Measurements from ENCODE around the gene TLR6. TPM values are rescaled to one million over a fixed set of nuclear protein-coding genes. Genes with fewer than 3 reads are reported as not detected.
A peak's percentile ranks its signal among the peaks of the same experiment; 100 is the strongest.

The TLR6 gene
- polyA plus RNA-seq, 1 of the 3 experiments (the other 2 are of a cell fraction), result 0.10 TPM

DNA sequence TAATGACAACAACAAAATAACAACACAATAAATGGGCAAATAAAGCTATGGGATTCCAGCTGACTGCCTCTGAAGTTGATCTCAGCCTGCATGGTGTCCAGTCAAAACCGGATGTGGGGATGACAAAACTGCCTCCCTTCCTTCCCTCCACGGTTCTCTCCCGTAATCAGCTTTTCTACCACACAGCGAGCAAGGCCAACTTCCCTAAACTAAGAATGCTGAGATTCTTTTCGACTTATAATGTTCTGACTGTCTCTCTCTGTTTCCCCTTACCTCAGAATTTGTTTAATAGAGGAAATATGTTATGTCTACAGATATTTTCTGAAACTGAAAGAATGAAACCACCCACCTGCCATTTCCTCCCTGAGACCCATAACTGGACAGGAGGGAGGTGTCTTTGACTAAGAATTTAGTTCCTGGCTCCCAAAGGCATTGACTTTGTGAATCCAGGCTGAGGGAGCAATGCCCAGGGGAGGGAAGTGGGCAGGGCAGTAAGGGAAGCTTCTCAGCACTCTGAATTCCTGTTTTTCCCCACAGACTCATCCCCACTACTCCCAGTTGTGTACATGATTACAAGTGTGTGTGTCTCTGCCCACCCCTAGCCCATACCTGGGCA is 51.0 kb downstream of the TLR6 start:
- Histone ChIP-seq H3K79me2 (ENCODE audit: insufficient read depth) (no peaks in the 10 kb centered on the region), H3K4me2 (no peak overlapping the region), H3K9me3 (no peaks in the 10 kb centered on the region), H3K27me3 (ENCODE audit: insufficient read depth) (no peaks in the 10 kb centered on the region), H3K4me1 (ENCODE audit: control insufficient read depth in 1 of 2, insufficient read depth in 2 of 2, low read depth in 1 of 2, low read length in 1 of 2) (no peaks in the 10 kb centered on the region; a peak in 1 of 4 replicates), H2AFZ (ENCODE audit: low read depth) (no peak overlapping the region), H3K4me3 (ENCODE audit: low read depth in 2 of 2, low read length in 1 of 2) (no peak overlapping the region), H3K9me2 (no peaks in the 10 kb centered on the region), H3K27ac (ENCODE audit: low read depth in 2 of 2, low read length in 1 of 2) (no peak overlapping the region), H3F3A (replicated peaks; ENCODE audit: insufficient read depth) (no peaks in the 10 kb centered on the region), H3K9ac (no peak overlapping the region), H4K20me1 (ENCODE audit: insufficient read depth) (no peaks in the 10 kb centered on the region), H3K36me3 (replicated peaks in 1 of 2; ENCODE audit: control insufficient read depth in 1 of 2, insufficient read depth in 2 of 2, low read length in 1 of 2) (no peaks in the 10 kb centered on the region)
- CTCF ChIA-PET, result interaction anchor here (0.7 to 4.7 kb wide), 9 partner anchors 8 to 1131 kb away, joined by 3 to 41 read pairs (median 4); partner anchors contain the start of gene TLR10
- WGBS (ENCODE audit: low lambda C conversion rate), result 65% methylated on average over 5 of the region's 5 CpGs
- TF ChIP-seq, protein P1, sequence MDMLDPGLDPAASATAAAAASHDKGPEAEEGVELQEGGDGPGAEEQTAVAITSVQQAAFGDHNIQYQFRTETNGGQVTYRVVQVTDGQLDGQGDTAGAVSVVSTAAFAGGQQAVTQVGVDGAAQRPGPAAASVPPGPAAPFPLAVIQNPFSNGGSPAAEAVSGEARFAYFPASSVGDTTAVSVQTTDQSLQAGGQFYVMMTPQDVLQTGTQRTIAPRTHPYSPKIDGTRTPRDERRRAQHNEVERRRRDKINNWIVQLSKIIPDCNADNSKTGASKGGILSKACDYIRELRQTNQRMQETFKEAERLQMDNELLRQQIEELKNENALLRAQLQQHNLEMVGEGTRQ (IDR thresholded peaks at IDR 0.05; ENCODE audit: borderline replicate concordance, low read depth, low read length), result no peak
- TF ChIP-seq POLR2AphosphoS5 (IDR thresholded peaks at IDR 0.05; ENCODE audit: low read depth, low read length), result no peak
- no peak for TF ChIP-seq FOXJ3 (CRISPR knock-in tag; IDR thresholded peaks at IDR 0.05)
- no peak for TF ChIP-seq FOXM1 (IDR thresholded peaks at IDR 0.05; ENCODE audit: low read depth)
- no peak for TF ChIP-seq RFX5 (IDR thresholded peaks at IDR 0.05; ENCODE audit: low read length)
- TF ChIP-seq, protein P2, sequence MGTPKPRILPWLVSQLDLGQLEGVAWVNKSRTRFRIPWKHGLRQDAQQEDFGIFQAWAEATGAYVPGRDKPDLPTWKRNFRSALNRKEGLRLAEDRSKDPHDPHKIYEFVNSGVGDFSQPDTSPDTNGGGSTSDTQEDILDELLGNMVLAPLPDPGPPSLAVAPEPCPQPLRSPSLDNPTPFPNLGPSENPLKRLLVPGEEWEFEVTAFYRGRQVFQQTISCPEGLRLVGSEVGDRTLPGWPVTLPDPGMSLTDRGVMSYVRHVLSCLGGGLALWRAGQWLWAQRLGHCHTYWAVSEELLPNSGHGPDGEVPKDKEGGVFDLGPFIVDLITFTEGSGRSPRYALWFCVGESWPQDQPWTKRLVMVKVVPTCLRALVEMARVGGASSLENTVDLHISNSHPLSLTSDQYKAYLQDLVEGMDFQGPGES (IDR thresholded peaks at IDR 0.05; ENCODE audit: low read depth, low read length), result no peak
- TF ChIP-seq NRF1 (IDR thresholded peaks at IDR 0.05; ENCODE audit: low read depth, low read length), result no peak
- no peak for TF ChIP-seq YY1 (IDR thresholded peaks at IDR 0.05; ENCODE audit: low read depth)
- no peak for TF ChIP-seq MXI1 (IDR thresholded peaks at IDR 0.05; ENCODE audit: low read depth, low read length)
- TF ChIP-seq, protein P3, sequence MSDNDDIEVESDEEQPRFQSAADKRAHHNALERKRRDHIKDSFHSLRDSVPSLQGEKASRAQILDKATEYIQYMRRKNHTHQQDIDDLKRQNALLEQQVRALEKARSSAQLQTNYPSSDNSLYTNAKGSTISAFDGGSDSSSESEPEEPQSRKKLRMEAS (IDR thresholded peaks at IDR 0.05; ENCODE audit: low read depth), result no peak
- POLR2A ChIA-PET, result no interaction called here
- DNase-seq, result no peak

DNA sequence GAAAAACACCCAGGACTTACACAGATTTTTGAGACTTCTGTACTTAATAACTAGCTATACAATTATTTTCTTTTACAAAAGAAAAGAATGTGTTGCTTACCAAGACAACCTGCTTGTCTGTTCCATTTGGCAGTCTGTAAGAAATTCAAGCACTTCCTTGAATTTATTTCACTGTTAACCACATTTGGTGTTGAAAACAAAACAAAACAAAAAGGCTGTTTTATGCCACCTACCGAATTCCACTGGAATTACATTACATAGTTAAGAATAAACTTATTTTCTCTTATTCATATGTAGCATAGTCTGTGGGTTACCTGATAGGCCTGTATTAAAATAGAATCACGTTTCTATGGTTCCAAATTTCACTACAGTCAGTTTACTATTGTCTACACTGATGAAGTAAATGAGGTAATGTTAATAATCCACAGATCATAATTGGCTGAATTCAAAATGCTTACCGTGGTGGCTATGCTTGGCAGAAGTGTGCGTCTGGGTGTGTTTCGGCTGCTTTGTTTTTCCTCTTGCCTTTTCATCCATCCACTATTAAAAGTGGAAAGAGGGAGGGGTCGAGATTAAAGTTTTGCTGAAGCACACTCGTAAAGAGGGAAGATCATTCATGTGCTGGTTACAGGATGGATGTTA is 51.8 kb downstream of the TLR6 start, which contains the start of gene TLR1:
Gene TLR1 (minus strand): TSS at position 138 of the 642 bp plus-strand sequence. CDS start 5,960 bp downstream, outside the sequence.
- no peak within 1 kb of the TSS for H3K4me2 ChIP-seq
- TF ChIP-seq SMC3 (IDR thresholded peaks at IDR 0.05; ENCODE audit: low read depth, low read length) (peak; percentile 26), RAD21 (IDR thresholded peaks at IDR 0.05; ENCODE audit: low read length) (peak; percentile 48), YY1 (IDR thresholded peaks at IDR 0.05; ENCODE audit: low read depth) (no peak)
- TF ChIP-seq, protein P4, sequence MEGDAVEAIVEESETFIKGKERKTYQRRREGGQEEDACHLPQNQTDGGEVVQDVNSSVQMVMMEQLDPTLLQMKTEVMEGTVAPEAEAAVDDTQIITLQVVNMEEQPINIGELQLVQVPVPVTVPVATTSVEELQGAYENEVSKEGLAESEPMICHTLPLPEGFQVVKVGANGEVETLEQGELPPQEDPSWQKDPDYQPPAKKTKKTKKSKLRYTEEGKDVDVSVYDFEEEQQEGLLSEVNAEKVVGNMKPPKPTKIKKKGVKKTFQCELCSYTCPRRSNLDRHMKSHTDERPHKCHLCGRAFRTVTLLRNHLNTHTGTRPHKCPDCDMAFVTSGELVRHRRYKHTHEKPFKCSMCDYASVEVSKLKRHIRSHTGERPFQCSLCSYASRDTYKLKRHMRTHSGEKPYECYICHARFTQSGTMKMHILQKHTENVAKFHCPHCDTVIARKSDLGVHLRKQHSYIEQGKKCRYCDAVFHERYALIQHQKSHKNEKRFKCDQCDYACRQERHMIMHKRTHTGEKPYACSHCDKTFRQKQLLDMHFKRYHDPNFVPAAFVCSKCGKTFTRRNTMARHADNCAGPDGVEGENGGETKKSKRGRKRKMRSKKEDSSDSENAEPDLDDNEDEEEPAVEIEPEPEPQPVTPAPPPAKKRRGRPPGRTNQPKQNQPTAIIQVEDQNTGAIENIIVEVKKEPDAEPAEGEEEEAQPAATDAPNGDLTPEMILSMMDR (IDR thresholded peaks at IDR 0.05), result peak; percentile 67
- 53% methylated on average over 7 of the region's 7 CpGs for WGBS (ENCODE audit: low lambda C conversion rate)

More for the DNA sequence above, 51.8 kb downstream of the TLR6 start, which contains the start of gene TLR1:
- Histone ChIP-seq H3K27ac (ENCODE audit: low read depth in 2 of 2, low read length in 1 of 2) (no peak within 1 kb of the TSS), H3K27me3 (ENCODE audit: insufficient read depth) (no peaks in the 10 kb centered on the region), H2AFZ (ENCODE audit: low read depth) (peak within 1 kb of the TSS; percentile 7; the same call in 1 of the 2 replicates), H3K79me2 (ENCODE audit: insufficient read depth) (no peaks in the 10 kb centered on the region), H3K4me3 (ENCODE audit: low read depth in 2 of 2, low read length in 1 of 2) (no peak within 1 kb of the TSS; a peak in 1 of 4 replicates), H3K4me1 (ENCODE audit: control insufficient read depth in 1 of 2, insufficient read depth in 2 of 2, low read depth in 1 of 2, low read length in 1 of 2) (no peaks in the 10 kb centered on the region; a peak in 1 of 4 replicates), H3K36me3 (replicated peaks in 1 of 2; ENCODE audit: control insufficient read depth in 1 of 2, insufficient read depth in 2 of 2, low read length in 1 of 2) (no peaks in the 10 kb centered on the region), H3K9me3 (no peaks in the 10 kb centered on the region), H3F3A (replicated peaks; ENCODE audit: insufficient read depth) (no peaks in the 10 kb centered on the region), H3K9me2 (no peaks in the 10 kb centered on the region), H4K20me1 (ENCODE audit: insufficient read depth) (no peaks in the 10 kb centered on the region), H3K9ac (no peak within 1 kb of the TSS)
- ChIA-PET POLR2A (no interaction called here), CTCF (interaction anchor here (0.7 to 4.7 kb wide), 28 partner anchors 9 to 1132 kb away, joined by 3 to 41 read pairs (median 3); partner anchors contain the start of gene TLR10)
- DNase-seq, result peak; percentile 26

Data from SK-N-SH (cell line).